ENCODE results near the gene DNAH17. TPM values are rescaled to one million over a fixed set of nuclear protein-coding genes. Genes with fewer than 3 reads are reported as not detected.

The DNAH17 gene
- total and polyA plus RNA-seq, 9 donors, result 0.35 to 5.2 (median 2.0) TPM

DNA sequence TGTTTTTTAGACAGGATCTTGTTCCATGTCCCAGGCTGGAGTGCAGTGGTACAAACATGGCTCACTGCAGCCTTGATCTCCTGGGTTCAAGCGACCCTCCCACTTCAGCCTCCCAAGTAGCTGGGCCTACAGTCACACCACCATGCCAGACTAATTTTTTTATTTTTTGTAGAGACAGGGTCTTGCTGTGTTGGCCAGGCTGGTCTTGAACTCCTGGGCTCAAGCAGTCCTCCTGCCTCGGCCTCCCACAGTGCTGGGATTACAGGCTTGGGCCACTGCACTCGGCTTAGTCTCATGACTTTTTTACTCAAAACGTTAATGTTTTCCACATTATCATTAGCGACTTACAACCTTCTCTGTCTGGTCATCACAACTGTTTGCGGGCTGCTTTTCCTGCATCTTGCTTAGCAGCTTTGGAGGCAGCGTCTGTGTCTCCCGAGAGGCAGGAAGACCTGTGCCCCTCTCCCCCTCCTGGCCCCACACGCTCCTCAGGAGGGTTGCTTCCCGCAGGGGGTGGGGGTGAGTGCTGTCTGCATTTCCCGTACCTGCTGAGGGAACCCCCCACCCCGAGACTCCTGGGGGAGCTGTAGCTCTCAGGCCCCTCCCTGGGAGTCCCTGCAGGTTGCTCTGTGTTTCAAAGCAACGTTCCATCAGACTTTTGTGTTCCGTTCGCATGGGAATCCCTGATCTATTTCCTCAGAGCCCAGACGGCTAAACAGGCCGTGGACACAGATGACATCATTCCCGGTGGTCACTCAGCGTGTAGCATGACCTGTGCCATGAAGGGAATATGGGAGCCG, 146.1 kb downstream of the DNAH17 start:
- WGBS (ENCODE audit: insufficient coverage), result 39% methylated on average over 13 of the region's 20 CpGs
- H3K36me3 ChIP-seq (ENCODE audit: control insufficient read depth, insufficient read depth, low read length), result peaks cover 34% of the 10 kb centered on the region

DNA sequence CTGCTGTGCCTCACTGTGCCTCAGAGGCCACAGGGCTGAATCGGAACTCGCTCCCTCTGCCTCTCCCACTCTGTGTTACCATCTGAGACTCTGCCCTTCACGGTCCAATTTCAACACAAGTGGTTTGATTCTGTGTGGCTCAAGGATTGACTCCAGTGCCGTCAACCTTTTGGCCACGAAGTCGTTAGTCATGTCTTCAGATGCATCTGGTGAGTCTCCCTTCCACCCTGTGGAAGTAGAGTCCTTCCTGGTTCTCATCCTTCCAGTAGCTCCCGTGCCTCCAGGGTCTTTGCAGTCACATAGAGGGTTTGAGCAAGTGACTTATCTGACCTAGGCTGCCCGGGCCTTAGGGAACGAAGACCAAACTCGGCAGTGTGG, 147.6 kb downstream of the DNAH17 start:
- Histone ChIP-seq H3K27ac (ENCODE audit: low read length) (no peak overlapping the region), H3K9me3 (replicated peaks; ENCODE audit: control insufficient read depth, low read depth, low read length) (no peaks in the 10 kb centered on the region), H3K27me3 (ENCODE audit: control insufficient read depth, insufficient read depth, low read length) (no peaks in the 10 kb centered on the region), H3K4me3 (ENCODE audit: low read length) (no peak overlapping the region), H3K36me3 (ENCODE audit: control insufficient read depth, insufficient read depth, low read length) (peaks cover 46% of the 10 kb centered on the region), H3K4me1 (ENCODE audit: control insufficient read depth, insufficient read depth, low read length) (peaks cover 3% of the 10 kb centered on the region)
- WGBS (ENCODE audit: insufficient coverage), result 85% methylated on average over 5 of the region's 10 CpGs
- no peak for DNase-seq

More for the DNA sequence above, 146.1 kb downstream of the DNAH17 start:
- peaks cover 2% of the 10 kb centered on the region for H3K27me3 ChIP-seq (ENCODE audit: control insufficient read depth, insufficient read depth, low read length)
- no peak for DNase-seq
- H3K9me3 ChIP-seq (replicated peaks; ENCODE audit: control insufficient read depth, low read depth, low read length), result no peaks in the 10 kb centered on the region
- H3K27ac ChIP-seq (ENCODE audit: low read length), result no peak overlapping the region
- H3K4me3 ChIP-seq (ENCODE audit: low read length), result no peak overlapping the region
- H3K4me1 ChIP-seq (ENCODE audit: control insufficient read depth, insufficient read depth, low read length), result peaks cover 3% of the 10 kb centered on the region

DNA sequence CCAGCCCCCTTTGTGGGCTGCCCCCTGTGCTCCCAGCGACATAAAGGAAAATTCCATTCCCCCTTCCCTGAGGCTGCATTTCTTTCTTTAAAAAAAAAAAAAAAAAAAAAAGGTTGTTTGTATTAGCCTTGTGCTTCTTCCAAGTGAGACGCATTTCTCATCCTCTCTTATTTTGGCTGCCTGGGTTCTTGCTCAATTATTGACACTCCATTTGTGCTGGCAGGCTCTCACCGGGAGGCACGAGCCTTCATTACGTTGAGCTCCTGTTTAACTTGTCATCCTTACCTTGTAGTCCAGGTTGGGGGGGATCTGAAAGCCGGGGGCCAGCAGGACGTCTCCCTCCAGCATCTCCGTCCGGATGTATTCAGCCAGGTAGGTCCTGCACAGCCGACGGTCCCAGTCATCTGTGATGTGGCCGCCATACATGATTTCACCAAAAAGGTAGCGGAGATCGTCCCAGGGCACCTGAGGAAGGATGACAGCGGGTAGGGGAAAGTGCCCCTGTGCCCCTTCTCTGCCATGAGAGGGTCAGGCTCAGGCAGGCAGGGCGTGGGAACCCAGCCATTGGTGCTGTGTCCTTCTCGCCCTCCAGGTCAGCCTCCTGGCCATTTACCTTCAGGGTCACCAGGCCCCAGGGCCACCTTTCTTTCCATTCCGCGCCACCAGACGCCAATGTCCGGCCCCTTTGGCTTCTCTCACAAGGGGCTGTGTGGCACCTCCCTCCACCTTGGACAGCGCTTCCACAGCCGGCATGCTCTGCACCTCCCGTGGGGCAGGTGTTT, 148.2 kb downstream of the DNAH17 start:
- DNase-seq, result no peak
- no peak overlapping the region for H3K4me3 ChIP-seq (ENCODE audit: low read length)
- no peaks in the 10 kb centered on the region for H3K9me3 ChIP-seq (replicated peaks; ENCODE audit: control insufficient read depth, low read depth, low read length)
- peaks cover 5% of the 10 kb centered on the region for H3K4me1 ChIP-seq (ENCODE audit: control insufficient read depth, insufficient read depth, low read length)
- WGBS (ENCODE audit: insufficient coverage), result 83% methylated on average over 18 of the region's 24 CpGs
- no peaks in the 10 kb centered on the region for H3K27me3 ChIP-seq (ENCODE audit: control insufficient read depth, insufficient read depth, low read length)
- H3K27ac ChIP-seq (ENCODE audit: low read length), result no peak overlapping the region
- H3K36me3 ChIP-seq (ENCODE audit: control insufficient read depth, insufficient read depth, low read length), result peaks cover 49% of the 10 kb centered on the region

DNA sequence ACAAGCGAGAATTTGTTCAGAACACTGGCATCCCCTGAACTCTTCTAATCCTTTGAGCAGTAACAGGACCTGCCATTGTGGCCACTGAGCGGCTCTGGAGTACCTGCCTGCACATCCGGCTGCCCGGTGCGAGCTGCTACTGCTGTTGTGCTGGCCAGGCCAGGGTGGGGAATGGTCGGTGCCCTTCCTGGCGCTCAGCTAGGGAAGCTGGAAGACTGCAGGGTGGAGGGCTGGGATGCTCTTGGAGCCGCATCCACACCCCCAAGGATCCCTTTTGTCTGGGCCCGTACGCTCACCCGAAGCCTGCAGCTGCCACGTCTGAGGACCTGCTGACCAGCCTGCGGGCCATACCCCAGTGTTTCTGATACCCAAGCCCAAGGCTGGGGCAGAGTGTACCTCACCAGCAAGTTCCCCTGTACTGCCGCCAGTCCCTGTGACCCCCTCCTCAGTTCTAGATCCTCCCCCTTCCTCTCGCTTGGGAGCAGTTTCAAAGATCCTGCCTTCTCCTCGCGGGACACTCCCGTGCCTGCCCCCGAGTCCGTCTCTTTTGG, 149.1 kb downstream of the DNAH17 start:
- WGBS (ENCODE audit: insufficient coverage), result 51% methylated on average over 12 of the region's 20 CpGs
- no peak overlapping the region for H3K27ac ChIP-seq (ENCODE audit: low read length)
- no peak for DNase-seq

DNA sequence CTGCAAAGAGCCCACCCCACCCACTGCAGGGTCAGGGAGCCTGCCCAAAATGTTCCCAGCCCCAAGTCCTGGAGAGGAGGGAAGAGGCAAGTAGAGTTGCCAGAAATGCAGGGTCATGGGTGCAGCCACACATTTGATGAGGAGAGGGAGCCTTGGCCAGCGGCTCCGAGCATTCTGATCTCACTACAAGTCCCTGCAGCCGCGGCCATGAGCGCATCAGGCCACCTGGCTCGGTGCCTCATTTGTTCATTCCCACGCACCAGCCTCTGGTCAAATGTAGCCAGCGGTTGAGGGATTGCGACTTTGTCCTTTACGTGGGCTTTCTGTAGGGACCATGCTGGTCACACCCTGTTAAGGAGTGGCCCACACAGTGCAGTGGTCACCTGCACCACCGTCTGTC, 150.1 kb downstream of the DNAH17 start:
- no peaks in the 10 kb centered on the region for H3K27me3 ChIP-seq (ENCODE audit: control insufficient read depth, insufficient read depth, low read length)
- peaks cover 5% of the 10 kb centered on the region for H3K4me1 ChIP-seq (ENCODE audit: control insufficient read depth, insufficient read depth, low read length)
- WGBS (ENCODE audit: insufficient coverage), result 85% methylated on average over 11 of the region's 11 CpGs
- no peak overlapping the region for H3K27ac ChIP-seq (ENCODE audit: low read length)
- H3K4me3 ChIP-seq (ENCODE audit: low read length), result no peak overlapping the region
- H3K9me3 ChIP-seq (replicated peaks; ENCODE audit: control insufficient read depth, low read depth, low read length), result no peaks in the 10 kb centered on the region
- no peak for DNase-seq
- H3K36me3 ChIP-seq (ENCODE audit: control insufficient read depth, insufficient read depth, low read length), result peaks cover 59% of the 10 kb centered on the region

More for the DNA sequence above, 149.1 kb downstream of the DNAH17 start:
- H3K4me3 ChIP-seq (ENCODE audit: low read length), result no peak overlapping the region
- no peaks in the 10 kb centered on the region for H3K27me3 ChIP-seq (ENCODE audit: control insufficient read depth, insufficient read depth, low read length)
- peaks cover 57% of the 10 kb centered on the region for H3K36me3 ChIP-seq (ENCODE audit: control insufficient read depth, insufficient read depth, low read length)
- H3K4me1 ChIP-seq (ENCODE audit: control insufficient read depth, insufficient read depth, low read length), result peaks cover 5% of the 10 kb centered on the region
- no peaks in the 10 kb centered on the region for H3K9me3 ChIP-seq (replicated peaks; ENCODE audit: control insufficient read depth, low read depth, low read length)

DNA sequence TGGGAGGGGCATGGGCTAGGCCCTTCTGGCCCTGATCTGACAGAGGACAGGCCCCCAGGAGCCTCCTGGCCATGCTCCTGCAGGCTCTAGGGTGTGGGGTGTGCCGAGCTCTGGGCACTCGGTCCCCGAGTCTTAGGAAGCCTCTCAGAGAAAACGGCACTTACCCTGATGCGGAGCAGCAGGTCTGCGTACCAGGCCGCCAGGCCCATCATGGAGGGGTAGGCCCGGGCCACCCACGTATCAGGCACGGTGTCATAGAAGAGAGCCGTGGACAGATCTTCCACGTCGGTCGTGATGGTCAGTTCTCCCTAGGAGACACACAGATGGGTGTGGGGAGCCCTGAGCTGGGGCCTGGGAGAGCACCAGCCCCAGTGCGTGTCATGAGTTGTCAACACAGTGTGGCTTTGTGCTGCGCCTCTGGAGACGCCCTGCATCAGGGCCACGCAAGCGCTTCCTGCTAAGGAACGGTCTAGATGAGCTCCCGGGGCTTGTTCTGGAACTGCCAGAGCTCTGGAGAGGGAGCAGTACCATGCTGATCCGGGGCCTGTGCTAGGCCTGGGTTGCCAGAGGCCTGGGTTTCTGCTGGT, 150.8 kb downstream of the DNAH17 start:
- Histone ChIP-seq H3K9me3 (replicated peaks; ENCODE audit: control insufficient read depth, low read depth, low read length) (no peaks in the 10 kb centered on the region), H3K27ac (ENCODE audit: low read length) (no peak overlapping the region), H3K4me1 (ENCODE audit: control insufficient read depth, insufficient read depth, low read length) (peaks cover 10% of the 10 kb centered on the region), H3K27me3 (ENCODE audit: control insufficient read depth, insufficient read depth, low read length) (no peaks in the 10 kb centered on the region), H3K36me3 (ENCODE audit: control insufficient read depth, insufficient read depth, low read length) (peaks cover 63% of the 10 kb centered on the region), H3K4me3 (ENCODE audit: low read length) (no peak overlapping the region)
- no peak for DNase-seq
- 90% methylated on average over 18 of the region's 22 CpGs for WGBS (ENCODE audit: insufficient coverage)

DNA sequence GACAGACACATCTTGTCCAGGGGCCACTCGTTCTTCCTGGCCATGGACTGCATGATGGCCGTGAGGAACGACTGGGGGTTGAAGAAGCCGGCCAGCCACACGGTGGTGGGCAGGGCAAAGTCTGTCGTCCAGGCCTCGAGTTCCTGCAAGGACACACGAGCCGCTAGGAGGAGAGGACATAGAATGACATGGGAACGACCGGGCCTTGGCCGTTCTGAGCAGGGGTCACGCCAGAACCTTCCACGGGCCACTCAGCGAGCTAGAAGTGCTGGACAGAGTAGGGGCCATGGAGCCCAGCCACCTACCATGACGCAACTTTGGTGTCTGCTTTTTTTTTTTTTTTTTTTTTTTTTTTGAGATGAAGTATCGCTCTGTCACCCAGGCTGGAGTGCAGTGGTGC, 151.8 kb downstream of the DNAH17 start:
- H3K4me3 ChIP-seq (ENCODE audit: low read length), result no peak overlapping the region
- 82% methylated on average over 11 of the region's 17 CpGs for WGBS (ENCODE audit: insufficient coverage)
- no peak overlapping the region for H3K27ac ChIP-seq (ENCODE audit: low read length)
- peaks cover 68% of the 10 kb centered on the region for H3K36me3 ChIP-seq (ENCODE audit: control insufficient read depth, insufficient read depth, low read length)
- no peak for DNase-seq
- peaks cover 15% of the 10 kb centered on the region for H3K4me1 ChIP-seq (ENCODE audit: control insufficient read depth, insufficient read depth, low read length)
- no peaks in the 10 kb centered on the region for H3K27me3 ChIP-seq (ENCODE audit: control insufficient read depth, insufficient read depth, low read length)
- H3K9me3 ChIP-seq (replicated peaks; ENCODE audit: control insufficient read depth, low read depth, low read length), result no peaks in the 10 kb centered on the region

DNA sequence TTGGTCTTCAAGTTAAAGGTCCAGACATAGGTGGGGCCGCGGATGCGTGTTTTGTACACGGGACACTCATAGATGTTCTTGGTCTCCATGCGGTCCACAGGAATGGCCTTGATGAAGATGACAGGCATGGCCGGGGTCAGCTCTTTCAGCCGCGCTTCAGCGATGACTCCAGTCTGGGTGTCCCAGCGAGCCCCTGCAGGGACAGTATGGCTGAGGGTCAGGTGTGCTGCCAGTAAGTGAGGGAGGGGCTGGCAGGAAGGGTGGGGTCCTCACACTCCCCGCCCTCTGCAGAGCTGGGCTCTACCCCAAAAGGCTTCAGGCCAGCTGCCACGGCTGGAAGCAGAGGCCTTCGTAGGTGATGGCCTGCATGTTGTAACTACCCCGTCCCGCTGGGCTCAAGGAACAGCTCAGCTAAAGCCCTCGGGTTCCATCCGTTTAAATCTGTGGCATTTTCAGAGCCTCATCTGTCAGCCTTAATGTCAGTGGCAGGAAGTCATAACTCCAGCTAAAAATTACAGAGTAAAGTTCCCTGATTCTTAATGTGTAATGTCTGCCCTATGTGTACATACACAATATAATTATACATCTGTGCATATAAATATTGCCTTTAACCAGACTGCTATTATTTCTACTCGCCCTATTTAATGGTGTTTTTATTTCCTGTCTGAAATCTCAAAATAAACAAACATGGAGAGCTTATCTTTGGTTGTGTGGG, 153.1 kb downstream of the DNAH17 start:
- H3K27ac ChIP-seq (ENCODE audit: low read length), result no peak overlapping the region
- DNase-seq, result no peak
- WGBS (ENCODE audit: insufficient coverage), result 69% methylated on average over 15 of the region's 18 CpGs
- H3K27me3 ChIP-seq (ENCODE audit: control insufficient read depth, insufficient read depth, low read length), result no peaks in the 10 kb centered on the region
- peaks cover 73% of the 10 kb centered on the region for H3K36me3 ChIP-seq (ENCODE audit: control insufficient read depth, insufficient read depth, low read length)
- H3K9me3 ChIP-seq (replicated peaks; ENCODE audit: control insufficient read depth, low read depth, low read length), result no peaks in the 10 kb centered on the region
- no peak overlapping the region for H3K4me3 ChIP-seq (ENCODE audit: low read length)
- peaks cover 26% of the 10 kb centered on the region for H3K4me1 ChIP-seq (ENCODE audit: control insufficient read depth, insufficient read depth, low read length)

DNA sequence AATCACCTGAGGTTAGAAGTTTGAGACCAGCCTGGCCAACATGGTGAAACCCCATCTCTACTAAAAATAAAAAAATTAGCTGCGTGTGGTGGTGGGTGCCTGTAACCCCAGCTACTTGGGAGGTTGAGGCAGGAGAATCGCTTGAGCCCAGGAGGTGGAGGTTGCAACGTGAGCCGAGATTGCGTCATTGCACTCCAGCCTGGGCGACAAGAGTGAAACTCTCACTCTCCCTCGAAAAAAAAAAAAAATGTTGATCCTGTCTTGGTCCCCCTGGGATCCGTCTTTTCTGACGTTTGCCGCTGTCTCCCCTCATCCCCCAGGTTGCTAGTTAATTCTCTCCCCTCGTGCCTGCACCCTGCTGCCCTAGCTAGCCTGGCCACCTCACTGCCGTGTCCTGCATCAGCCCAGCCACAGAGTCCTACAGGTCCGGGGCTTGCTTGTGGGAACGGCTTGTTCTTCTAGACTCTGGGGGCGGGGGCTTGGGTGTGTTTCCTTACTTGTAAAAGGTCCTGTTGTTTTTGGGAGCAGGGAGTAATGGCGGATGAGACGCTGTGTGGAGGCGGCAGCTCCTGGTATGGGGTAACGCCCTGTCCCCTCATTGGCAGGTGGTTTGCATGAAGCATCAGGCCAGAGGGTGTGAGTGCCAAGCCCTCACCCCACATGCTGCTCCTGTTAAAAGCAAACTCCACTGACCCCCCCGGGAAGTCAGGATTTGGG, 154.2 kb downstream of the DNAH17 start:
- WGBS (ENCODE audit: insufficient coverage), result 85% methylated on average over 18 of the region's 20 CpGs
- H3K4me3 ChIP-seq (ENCODE audit: low read length), result no peak overlapping the region
- no peaks in the 10 kb centered on the region for H3K27me3 ChIP-seq (ENCODE audit: control insufficient read depth, insufficient read depth, low read length)
- H3K4me1 ChIP-seq (ENCODE audit: control insufficient read depth, insufficient read depth, low read length), result peaks cover 26% of the 10 kb centered on the region
- no peak for DNase-seq
- H3K9me3 ChIP-seq (replicated peaks; ENCODE audit: control insufficient read depth, low read depth, low read length), result no peaks in the 10 kb centered on the region
- no peak overlapping the region for H3K27ac ChIP-seq (ENCODE audit: low read length)
- peaks cover 65% of the 10 kb centered on the region for H3K36me3 ChIP-seq (ENCODE audit: control insufficient read depth, insufficient read depth, low read length)
